ENCODE data around the gene FRMD7.
"Not testable (repeated sequence)": the region's sequence is repeated elsewhere in the genome, so short reads cannot be mapped to it uniquely, and the experiment has no call there.

The FRMD7 gene

DNA sequence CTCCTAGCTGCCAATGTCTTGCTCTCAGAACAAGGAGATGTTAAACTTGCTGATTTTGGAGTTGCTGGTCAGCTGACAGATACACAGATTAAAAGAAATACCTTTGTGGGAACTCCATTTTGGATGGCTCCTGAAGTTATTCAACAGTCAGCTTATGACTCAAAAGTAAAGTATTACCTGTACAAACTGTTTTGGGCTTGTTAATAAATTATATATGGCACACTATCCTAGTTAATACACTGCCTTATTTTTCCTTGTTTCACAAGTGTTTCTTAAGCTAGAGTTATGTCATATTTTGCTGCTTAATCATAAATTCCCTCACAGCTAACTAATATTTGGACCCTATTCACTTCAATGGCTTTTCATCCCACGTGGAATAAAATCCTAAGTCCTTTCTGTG is 59.4 kb downstream of the FRMD7 start:
- H3K4me1 Mint-ChIP-seq = no peaks in the 10 kb centered on the region
- H3K4me3 Mint-ChIP-seq = no peak overlapping the region
- no peaks in the 10 kb centered on the region for H3K9me3 Mint-ChIP-seq
- no peak overlapping the region for H3K27ac Mint-ChIP-seq
- no peaks in the 10 kb centered on the region for H3K27me3 Mint-ChIP-seq
- peaks cover 4% of the 10 kb centered on the region for H3K36me3 Mint-ChIP-seq

DNA sequence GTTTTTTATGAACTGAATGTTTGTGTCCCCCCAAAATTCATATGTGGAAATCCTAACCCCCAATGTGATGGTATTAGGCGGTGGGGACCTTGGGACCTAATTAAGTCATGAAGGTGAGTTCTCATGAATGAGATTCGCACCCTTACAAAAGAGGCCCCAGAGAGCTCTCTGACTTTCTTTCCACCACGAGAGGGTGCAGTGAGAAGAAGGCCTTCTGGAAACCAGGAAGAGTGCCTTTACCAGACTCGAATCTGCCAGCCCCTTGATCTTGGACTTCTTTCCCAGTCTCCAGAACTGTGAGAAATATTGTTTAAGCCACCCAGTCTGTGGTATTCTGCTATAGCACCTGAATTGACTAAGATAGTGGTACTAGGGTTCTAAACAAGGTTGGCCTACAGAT is 64.0 kb downstream of the FRMD7 start:
- H3K36me3 Mint-ChIP-seq = peaks cover 1% of the 10 kb centered on the region
- H3K27me3 Mint-ChIP-seq = no peaks in the 10 kb centered on the region
- peaks cover 12% of the 10 kb centered on the region for H3K4me1 Mint-ChIP-seq
- no peak overlapping the region for H3K27ac Mint-ChIP-seq
- H3K4me3 Mint-ChIP-seq = no peak overlapping the region
- no peaks in the 10 kb centered on the region for H3K9me3 Mint-ChIP-seq

- Mint-ChIP-seq H3K4me3 (no peak overlapping the region), H3K4me1 (peaks cover 13% of the 10 kb centered on the region), H3K27ac (no peak overlapping the region), H3K9me3 (no peaks in the 10 kb centered on the region), H3K36me3 (no peaks in the 10 kb centered on the region), H3K27me3 (no peaks in the 10 kb centered on the region)
Measured at GRCh38 chrX:132063334-132063733, 64.5 kb downstream of the FRMD7 start.

- no peak overlapping the region for H3K4me3 Mint-ChIP-seq
- H3K36me3 Mint-ChIP-seq = peaks cover 3% of the 10 kb centered on the region
- H3K27me3 Mint-ChIP-seq = no peaks in the 10 kb centered on the region
- H3K27ac Mint-ChIP-seq = no peak overlapping the region
- peaks cover 35% of the 10 kb centered on the region for H3K4me1 Mint-ChIP-seq
- H3K9me3 Mint-ChIP-seq = no peaks in the 10 kb centered on the region
Measured at GRCh38 chrX:132059973-132060540, 67.8 kb downstream of the FRMD7 start.

- Mint-ChIP-seq H3K27me3 (no peaks in the 10 kb centered on the region), H3K4me3 (no peak overlapping the region), H3K27ac (no peak overlapping the region), H3K4me1 (peaks cover 37% of the 10 kb centered on the region), H3K9me3 (no peaks in the 10 kb centered on the region), H3K36me3 (peaks cover 3% of the 10 kb centered on the region)
Measured at GRCh38 chrX:132058975-132059374, 68.8 kb downstream of the FRMD7 start.

GRCh38 chrX:132058050-132058449 is 69.8 kb downstream of the FRMD7 start:
- H3K4me3 Mint-ChIP-seq = no peak overlapping the region
- H3K4me1 Mint-ChIP-seq = peaks cover 43% of the 10 kb centered on the region
- no peak overlapping the region for H3K27ac Mint-ChIP-seq
- peaks cover 3% of the 10 kb centered on the region for H3K36me3 Mint-ChIP-seq
- H3K9me3 Mint-ChIP-seq = no peaks in the 10 kb centered on the region
- H3K27me3 Mint-ChIP-seq = no peaks in the 10 kb centered on the region

DNA sequence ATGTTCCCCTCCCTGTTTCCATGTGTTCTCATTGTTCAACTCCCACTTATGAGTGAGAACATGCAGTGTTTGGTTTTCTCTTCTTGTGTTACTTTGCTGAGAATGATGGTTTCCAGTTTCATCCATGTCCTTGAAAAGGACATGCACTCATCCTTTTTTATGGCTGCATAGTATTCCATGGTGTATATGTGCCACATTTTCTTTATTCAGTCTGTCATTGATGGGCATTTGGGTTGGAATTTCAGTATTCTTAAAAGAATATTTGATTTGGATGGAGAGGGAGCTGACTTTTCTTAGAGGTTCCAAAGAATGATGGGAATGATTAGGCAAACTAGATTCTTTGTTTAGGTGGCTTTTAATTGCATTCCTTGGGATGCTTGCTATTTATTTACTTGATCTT is 76.0 kb downstream of the FRMD7 start:
- peaks cover 61% of the 10 kb centered on the region for H3K4me1 Mint-ChIP-seq
- not testable (repeated sequence) for H3K27ac Mint-ChIP-seq, H3K9me3 Mint-ChIP-seq, H3K36me3 Mint-ChIP-seq, H3K27me3 Mint-ChIP-seq, H3K4me3 Mint-ChIP-seq

DNA sequence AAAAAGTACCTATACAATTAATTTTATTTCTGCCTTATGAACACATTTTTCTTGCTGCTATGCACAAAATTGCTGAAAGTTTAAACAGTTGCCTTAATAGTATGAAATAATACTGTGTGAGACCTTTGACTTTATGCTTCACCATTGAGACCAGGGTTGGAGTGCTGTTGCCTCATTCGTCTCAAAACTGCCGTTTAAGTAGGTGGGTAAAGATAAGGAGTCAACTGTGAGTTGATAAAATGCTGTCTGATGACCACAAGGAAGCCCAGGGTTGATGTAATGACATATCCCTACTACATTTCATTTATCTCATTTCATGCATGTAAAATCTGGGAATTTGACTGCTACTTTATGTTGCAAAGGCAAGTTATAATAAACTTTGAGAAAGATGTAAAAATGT is 81.3 kb downstream of the FRMD7 start:
- Mint-ChIP-seq H3K27ac (no peak overlapping the region), H3K9me3 (no peaks in the 10 kb centered on the region), H3K27me3 (no peaks in the 10 kb centered on the region), H3K4me3 (no peak overlapping the region), H3K36me3 (peaks cover 2% of the 10 kb centered on the region), H3K4me1 (peaks cover 62% of the 10 kb centered on the region)

DNA sequence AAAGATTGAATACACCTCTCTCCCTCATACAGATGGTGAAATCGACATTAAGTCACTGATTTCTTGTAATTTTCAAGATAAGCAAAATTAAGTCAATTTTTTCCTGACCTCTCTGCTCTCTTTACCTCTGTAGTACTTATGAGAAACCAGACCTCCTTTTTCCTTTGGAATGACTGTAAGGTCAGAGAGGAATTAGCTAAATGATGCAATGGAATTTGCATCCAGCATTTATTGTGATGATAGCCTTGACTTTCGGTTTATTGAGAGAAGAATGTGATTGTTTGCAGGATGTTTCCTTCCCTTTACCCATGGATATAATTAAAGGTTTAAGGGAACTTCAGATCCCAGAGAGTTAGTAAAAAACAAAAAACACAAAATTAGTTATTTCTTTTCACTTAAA is 82.4 kb downstream of the FRMD7 start:
- Mint-ChIP-seq H3K4me3 (no peak overlapping the region), H3K9me3 (no peaks in the 10 kb centered on the region), H3K36me3 (no peaks in the 10 kb centered on the region), H3K4me1 (peaks cover 73% of the 10 kb centered on the region), H3K27ac (peak overlapping the region; percentile 55), H3K27me3 (no peaks in the 10 kb centered on the region)

GRCh38 chrX:132044953-132045352 is 82.9 kb downstream of the FRMD7 start:
- H3K36me3 Mint-ChIP-seq = no peaks in the 10 kb centered on the region
- no peak overlapping the region for H3K4me3 Mint-ChIP-seq
- H3K4me1 Mint-ChIP-seq = peaks cover 76% of the 10 kb centered on the region
- H3K9me3 Mint-ChIP-seq = no peaks in the 10 kb centered on the region
- no peak overlapping the region for H3K27ac Mint-ChIP-seq
- H3K27me3 Mint-ChIP-seq = no peaks in the 10 kb centered on the region

GRCh38 chrX:132043977-132044376 is 83.8 kb downstream of the FRMD7 start:
- Mint-ChIP-seq H3K9me3 (no peaks in the 10 kb centered on the region), H3K36me3 (no peaks in the 10 kb centered on the region), H3K4me3 (no peak overlapping the region), H3K27me3 (no peaks in the 10 kb centered on the region), H3K4me1 (peaks cover 74% of the 10 kb centered on the region), H3K27ac (no peak overlapping the region)

DNA sequence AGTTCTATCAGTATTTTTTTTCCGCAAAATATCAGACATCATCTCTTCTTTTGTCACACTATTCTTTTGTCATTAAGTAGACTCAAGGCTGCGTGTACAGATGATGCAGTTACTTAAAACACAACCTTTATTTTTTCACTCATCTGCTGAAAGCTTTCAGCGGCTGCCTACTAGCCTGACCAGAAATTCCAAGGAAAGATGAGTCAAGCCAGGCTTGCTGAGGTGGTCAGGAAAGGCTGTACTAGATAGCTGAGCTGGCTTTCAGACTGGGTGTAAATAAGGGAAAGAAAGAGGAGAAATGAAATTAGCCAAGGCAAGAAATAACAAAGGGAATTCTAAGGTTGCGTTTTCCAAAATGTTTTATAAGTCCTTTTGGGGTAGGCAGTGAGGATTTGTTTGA is 86.8 kb downstream of the FRMD7 start:
- Mint-ChIP-seq H3K9me3 (no peaks in the 10 kb centered on the region), H3K27ac (no peak overlapping the region), H3K27me3 (no peaks in the 10 kb centered on the region), H3K4me1 (peaks cover 76% of the 10 kb centered on the region), H3K36me3 (no peaks in the 10 kb centered on the region), H3K4me3 (peak overlapping the region; percentile 5)

GRCh38 chrX:132040066-132040465 is 87.8 kb downstream of the FRMD7 start:
- Mint-ChIP-seq H3K4me1 (peaks cover 73% of the 10 kb centered on the region), H3K36me3 (no peaks in the 10 kb centered on the region), H3K27me3 (no peaks in the 10 kb centered on the region), H3K4me3 (no peak overlapping the region), H3K9me3 (no peaks in the 10 kb centered on the region), H3K27ac (no peak overlapping the region)

GRCh38 chrX:132037479-132037993 is 90.3 kb downstream of the FRMD7 start:
- Mint-ChIP-seq H3K27ac (no peak overlapping the region), H3K4me3 (peak overlapping the region; percentile 54), H3K27me3 (no peaks in the 10 kb centered on the region), H3K9me3 (no peaks in the 10 kb centered on the region), H3K36me3 (no peaks in the 10 kb centered on the region), H3K4me1 (peaks cover 78% of the 10 kb centered on the region)

DNA sequence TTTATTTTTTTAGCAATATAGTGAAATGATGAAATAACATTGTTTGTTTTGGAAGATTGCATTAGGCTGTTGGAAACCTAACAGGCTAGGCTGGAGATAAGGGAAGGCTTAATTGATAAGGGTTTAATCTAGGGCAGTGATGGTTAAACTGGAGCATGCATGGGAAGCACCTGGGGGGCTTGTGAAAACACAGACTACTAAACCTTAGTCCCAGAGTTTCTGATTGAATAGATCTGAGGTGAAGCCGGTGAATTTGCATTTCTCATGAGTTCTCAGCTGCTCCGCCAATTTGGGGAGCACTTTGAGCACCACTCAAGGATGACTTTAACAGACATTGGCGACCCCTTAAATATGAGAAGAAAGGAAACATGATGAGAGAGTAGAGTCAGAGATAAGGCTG is 93.2 kb downstream of the FRMD7 start:
- Mint-ChIP-seq H3K36me3 (peaks cover 4% of the 10 kb centered on the region), H3K4me3 (no peak overlapping the region), H3K4me1 (peaks cover 78% of the 10 kb centered on the region), H3K9me3 (no peaks in the 10 kb centered on the region), H3K27ac (no peak overlapping the region), H3K27me3 (no peaks in the 10 kb centered on the region)

DNA sequence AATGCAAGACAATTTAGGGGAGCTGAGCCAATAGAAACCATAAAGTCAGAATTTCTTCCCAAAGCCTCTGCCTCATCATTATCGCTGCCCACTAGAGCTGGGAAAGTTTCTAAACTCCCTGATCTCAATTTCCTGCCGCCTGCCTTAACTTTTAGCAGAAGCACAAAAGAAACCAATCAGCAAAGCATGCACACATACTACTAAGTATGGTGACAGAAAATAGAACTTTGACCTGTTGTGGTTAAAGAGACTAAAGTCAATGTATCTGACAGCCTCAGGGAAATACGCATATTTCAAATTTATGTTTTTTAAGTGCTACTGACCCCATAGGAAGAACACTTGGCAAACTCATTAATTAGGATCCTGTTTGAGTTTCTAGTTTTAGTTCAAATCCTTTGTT is 94.7 kb downstream of the FRMD7 start:
- H3K27me3 Mint-ChIP-seq = no peaks in the 10 kb centered on the region
- H3K27ac Mint-ChIP-seq = no peak overlapping the region
- H3K4me1 Mint-ChIP-seq = peaks cover 83% of the 10 kb centered on the region
- no peak overlapping the region for H3K4me3 Mint-ChIP-seq
- no peaks in the 10 kb centered on the region for H3K9me3 Mint-ChIP-seq
- H3K36me3 Mint-ChIP-seq = peaks cover 4% of the 10 kb centered on the region

DNA sequence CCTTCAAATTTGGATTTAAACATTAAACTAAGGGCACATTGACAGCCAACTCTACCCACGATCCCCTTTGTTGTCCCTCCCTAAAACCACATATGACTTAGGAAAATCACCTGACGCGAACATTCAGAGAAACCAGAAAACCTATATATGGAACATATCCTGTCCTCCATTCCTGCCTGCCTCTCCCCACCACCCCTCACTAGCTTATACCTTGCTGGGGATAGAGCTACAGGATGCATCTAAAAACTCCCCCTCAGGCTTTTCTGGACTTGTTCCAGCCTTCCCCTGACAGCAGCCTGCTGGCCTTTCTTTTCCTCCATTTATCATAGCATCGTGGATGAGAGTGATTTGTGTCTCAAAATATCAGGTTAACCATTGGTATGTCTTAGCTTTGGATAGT is 96.0 kb downstream of the FRMD7 start:
- H3K4me1 Mint-ChIP-seq = peaks cover 83% of the 10 kb centered on the region
- no peaks in the 10 kb centered on the region for H3K27me3 Mint-ChIP-seq
- H3K27ac Mint-ChIP-seq = peak overlapping the region; percentile 79
- H3K4me3 Mint-ChIP-seq = peak overlapping the region; percentile 60
- H3K36me3 Mint-ChIP-seq = peaks cover 4% of the 10 kb centered on the region
- H3K9me3 Mint-ChIP-seq = no peaks in the 10 kb centered on the region
